Mesothelial cell of epicardium (in vitro differentiated cells): Measurements from ENCODE around the gene THRB. TPM values are rescaled to one million over a fixed set of nuclear protein-coding genes. Genes with fewer than 3 reads are reported as not detected.

Experiments
- DNase-seq, 2 experiments: peaks; one replicate each; pipeline ENCODE4 v3.0.0; 2021; ENCODE audit warnings: low spot score in 2 of 2; ENCODE audit not compliant: unreplicated experiment in 2 of 2
- H3K27ac Mint-ChIP-seq: 2 replicates; pipeline ENCODE4 v1.8.0; 2021; ENCODE audit warnings: mixed read lengths
- H3K27me3 Mint-ChIP-seq: 2 replicates; pipeline ENCODE4 v1.8.0; 2021; ENCODE audit warnings: low read depth, mixed read lengths
- H3K36me3 Mint-ChIP-seq: 2 replicates; pipeline ENCODE4 v1.8.0; 2021; ENCODE audit warnings: mixed read lengths
- H3K4me1 Mint-ChIP-seq: 2 replicates; pipeline ENCODE4 v1.8.0; 2021; ENCODE audit warnings: mixed read lengths
- H3K4me3 Mint-ChIP-seq: 2 replicates; pipeline ENCODE4 v1.8.0; 2021; ENCODE audit warnings: mild to moderate bottlenecking, moderate library complexity, mixed read lengths
- H3K9me3 Mint-ChIP-seq: 2 replicates; pipeline ENCODE4 v1.8.0; 2021; ENCODE audit warnings: mixed read lengths
- CTCF ChIP-seq: fragments of 200-600 bp; sonication (generic); IDR thresholded peaks from one replicate; pipeline ENCODE4 v1.5.0; 2021; ENCODE audit warnings: antibody characterized with exemption; ENCODE audit not compliant: unreplicated experiment
- total RNA-seq: library from RNA; stranded (reverse); gene quantifications from 3 replicates; pipeline ENCODE4 v1.2.1, GENCODE V29; 2021

THRB gene
- total RNA-seq, 1 donor from 2014 or later = 3.4 TPM

DNA sequence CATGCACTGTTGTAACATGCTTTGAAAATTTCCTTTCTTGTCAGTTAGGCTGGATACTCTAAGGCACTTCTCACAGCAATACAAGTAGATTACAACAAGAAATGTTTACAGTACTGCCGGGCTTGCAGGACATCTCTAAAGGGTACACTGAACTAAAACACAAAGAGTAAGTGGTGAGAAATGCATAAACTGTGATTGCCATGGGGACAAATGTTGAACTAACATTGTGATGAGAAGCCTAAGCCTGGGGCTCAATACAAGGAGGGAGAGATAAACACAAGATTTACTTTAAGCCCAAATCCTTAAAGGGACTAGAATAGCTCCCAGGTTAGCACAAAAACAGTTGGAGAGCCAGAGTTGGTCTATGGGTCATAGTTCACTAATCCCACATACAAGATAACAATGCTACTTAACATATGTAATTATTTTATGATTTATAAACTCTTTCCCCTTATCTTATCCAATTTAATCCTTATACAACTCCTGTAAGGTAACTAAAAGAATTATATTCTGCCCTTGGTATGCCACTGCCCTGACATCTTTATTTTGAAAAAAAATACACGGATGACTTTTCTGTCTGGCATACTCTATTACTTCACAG is 126.9 kb downstream of the THRB start:
- Mint-ChIP-seq H3K9me3 (no peaks in the 10 kb centered on the region), H3K27ac (no peak overlapping the region), H3K36me3 (no peaks in the 10 kb centered on the region), H3K27me3 (peaks cover 7% of the 10 kb centered on the region), H3K4me1 (peaks cover 12% of the 10 kb centered on the region), H3K4me3 (no peak overlapping the region)
- DNase-seq = no peak
- TF ChIP-seq CTCF = no peak

DNA sequence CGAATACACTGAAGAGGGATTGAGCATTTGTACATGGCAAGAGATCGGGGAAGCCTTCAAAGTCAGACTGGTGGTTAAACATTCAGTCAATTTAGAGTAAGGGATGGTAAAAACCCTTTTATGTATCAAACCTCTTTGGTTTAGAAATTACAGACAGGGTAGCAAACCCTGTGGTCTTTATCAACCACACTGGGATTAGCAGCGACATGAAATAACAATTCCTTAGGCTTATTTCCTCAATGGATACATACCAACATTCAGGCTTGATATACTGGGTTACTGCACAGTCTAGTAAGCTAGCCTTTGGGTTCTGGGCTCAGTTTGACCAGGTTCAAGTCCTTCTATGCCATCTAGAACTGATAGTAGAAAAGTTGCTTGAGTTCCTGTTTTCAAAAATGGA is 127.4 kb downstream of the THRB start:
- Mint-ChIP-seq H3K4me1 (peaks cover 13% of the 10 kb centered on the region), H3K27me3 (peaks cover 7% of the 10 kb centered on the region), H3K9me3 (no peaks in the 10 kb centered on the region), H3K27ac (no peak overlapping the region), H3K4me3 (no peak overlapping the region), H3K36me3 (no peaks in the 10 kb centered on the region)
- TF ChIP-seq CTCF = no peak
- DNase-seq = no peak

GRCh38 chr3:24365168-24365567 is 129.5 kb downstream of the THRB start:
- Mint-ChIP-seq H3K36me3 (no peaks in the 10 kb centered on the region), H3K4me3 (no peak overlapping the region), H3K27me3 (peaks cover 5% of the 10 kb centered on the region), H3K9me3 (no peaks in the 10 kb centered on the region), H3K27ac (peak overlapping the region; percentile 6), H3K4me1 (peaks cover 13% of the 10 kb centered on the region)
- no peak for DNase-seq
- no peak for TF ChIP-seq CTCF

DNA sequence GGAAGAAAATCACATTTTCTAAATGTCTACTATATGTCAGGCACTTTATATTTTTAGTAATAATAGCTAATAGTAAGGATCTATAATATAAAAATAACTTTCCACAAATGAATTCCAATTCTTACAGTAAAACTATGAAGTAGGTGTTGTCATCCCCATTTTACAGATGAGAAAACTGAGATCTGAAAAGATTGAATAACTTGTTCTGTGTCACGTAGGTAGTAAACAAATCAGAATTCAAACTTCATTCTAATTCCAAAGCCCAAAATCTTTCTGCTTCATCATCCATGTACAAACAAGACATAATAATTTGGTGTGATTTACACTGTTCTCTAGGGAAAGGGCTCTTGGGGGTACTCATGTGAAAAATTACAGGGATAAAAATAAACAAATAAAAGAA is 130.3 kb downstream of the THRB start:
- Mint-ChIP-seq H3K27me3 (peaks cover 3% of the 10 kb centered on the region), H3K4me3 (no peak overlapping the region), H3K36me3 (no peaks in the 10 kb centered on the region), H3K9me3 (no peaks in the 10 kb centered on the region), H3K27ac (no peak overlapping the region), H3K4me1 (peaks cover 13% of the 10 kb centered on the region)
- DNase-seq = no peak
- no peak for TF ChIP-seq CTCF

GRCh38 chr3:24363242-24363641 is 131.4 kb downstream of the THRB start:
- TF ChIP-seq CTCF = no peak
- no peaks in the 10 kb centered on the region for H3K27me3 Mint-ChIP-seq
- no peak for DNase-seq
- no peak overlapping the region for H3K4me3 Mint-ChIP-seq
- peaks cover 15% of the 10 kb centered on the region for H3K4me1 Mint-ChIP-seq
- no peaks in the 10 kb centered on the region for H3K36me3 Mint-ChIP-seq
- H3K9me3 Mint-ChIP-seq = no peaks in the 10 kb centered on the region
- no peak overlapping the region for H3K27ac Mint-ChIP-seq

DNA sequence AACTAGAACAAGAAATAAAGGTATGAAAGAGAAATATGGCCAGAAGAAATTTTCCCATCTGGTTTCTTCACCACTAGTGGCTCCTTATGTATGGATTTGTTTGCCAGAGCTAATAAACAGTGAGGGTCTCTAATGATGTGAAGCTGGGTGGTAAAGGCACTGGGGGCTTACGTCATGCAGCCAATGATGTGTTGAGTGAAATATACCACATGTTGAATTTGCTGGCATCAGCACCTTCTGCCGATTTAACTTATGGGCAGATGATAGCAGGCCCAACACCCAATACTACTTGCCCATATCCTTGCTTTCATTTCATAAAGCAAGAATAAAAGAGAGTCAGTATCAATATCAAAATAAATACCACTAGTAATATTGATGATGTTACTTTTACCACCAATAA is 133.0 kb downstream of the THRB start:
- Mint-ChIP-seq H3K36me3 (no peaks in the 10 kb centered on the region), H3K9me3 (no peaks in the 10 kb centered on the region), H3K4me3 (no peak overlapping the region), H3K27ac (no peak overlapping the region), H3K4me1 (peaks cover 12% of the 10 kb centered on the region), H3K27me3 (no peaks in the 10 kb centered on the region)
- DNase-seq = no peak
- TF ChIP-seq CTCF = no peak
